Activated T-cell treated with anti-CD3 and anti-CD28 coated beads for 4 hours (primary cell): ENCODE measurements around the gene ZNF785.
"Not testable (repeated sequence)": the region's sequence is repeated elsewhere in the genome, so short reads cannot be mapped to it uniquely, and the experiment has no call there.

Source experiments
- DNase-seq: peaks from one replicate; pipeline ENCODE4 v3.0.0-alpha.2; 2020

The ZNF785 gene

GRCh38 chr16:30601966-30602365 is 16.5 kb upstream of the ZNF785 start:
- DNase-seq = no peak

DNA sequence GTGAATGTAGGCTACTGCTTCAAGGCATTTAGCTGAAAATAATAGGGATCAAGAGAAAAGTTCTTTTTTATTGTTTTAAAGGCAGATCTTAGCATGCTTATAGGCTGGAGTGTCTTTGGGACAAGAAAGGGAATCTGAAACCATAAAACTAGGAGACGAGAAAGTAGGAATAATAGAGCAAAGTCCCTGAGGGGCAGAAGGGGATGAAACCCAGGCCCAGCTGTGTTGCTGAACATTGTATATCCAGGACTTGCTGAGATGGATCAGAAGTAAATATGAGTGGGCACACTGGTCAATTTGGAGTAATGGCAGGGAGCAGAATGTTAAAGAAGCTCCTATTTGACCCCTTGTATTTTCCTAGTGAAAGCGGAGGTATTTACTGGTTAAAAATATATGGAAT is 15.4 kb upstream of the ZNF785 start:
- DNase-seq = no peak

GRCh38 chr16:30600215-30600614 is 14.7 kb upstream of the ZNF785 start:
- DNase-seq = no peak

DNA sequence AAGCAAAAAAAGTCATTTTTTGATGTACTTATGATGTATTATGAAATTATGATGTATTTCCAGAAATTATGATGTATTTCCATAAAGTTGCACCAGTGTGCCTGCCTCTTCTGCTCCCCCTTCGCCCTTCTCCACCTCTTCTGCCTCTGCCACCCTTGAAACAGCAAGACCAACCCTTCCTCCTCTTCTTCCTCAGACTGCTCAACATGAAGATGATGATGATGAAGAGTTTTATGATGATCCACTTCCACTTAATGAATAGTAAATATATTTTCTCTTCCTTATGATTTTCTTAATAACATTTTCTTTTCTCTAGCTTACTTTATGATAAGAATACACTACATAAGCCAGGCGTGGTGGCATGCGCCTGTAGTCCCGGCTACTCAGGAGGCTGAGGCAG is 7.4 kb upstream of the ZNF785 start:
- no peak for DNase-seq

DNA sequence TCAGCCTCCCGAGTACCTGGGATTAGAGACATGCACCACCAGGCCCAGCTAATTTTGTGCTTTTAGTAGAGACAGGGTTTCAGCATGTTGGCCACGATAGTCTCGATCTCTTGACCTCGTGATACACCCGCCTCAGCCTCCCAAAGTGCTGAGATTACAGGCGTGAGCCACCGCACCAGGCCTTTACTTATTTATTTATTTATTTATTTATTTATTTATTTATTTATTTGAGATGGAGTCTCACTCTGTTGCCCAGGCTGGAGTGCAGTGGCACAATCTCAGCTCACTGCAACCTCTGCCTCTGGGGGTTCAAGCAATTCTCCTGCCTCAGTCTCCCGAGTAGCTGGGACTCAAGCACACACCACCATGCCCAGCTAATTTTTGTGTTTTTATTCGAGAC is 5.4 kb upstream of the ZNF785 start:
- DNase-seq = not testable (repeated sequence)

- not testable (repeated sequence) for DNase-seq
These were observed 4.1 kb upstream of the ZNF785 start for GRCh38 chr16:30589582-30589981.

DNA sequence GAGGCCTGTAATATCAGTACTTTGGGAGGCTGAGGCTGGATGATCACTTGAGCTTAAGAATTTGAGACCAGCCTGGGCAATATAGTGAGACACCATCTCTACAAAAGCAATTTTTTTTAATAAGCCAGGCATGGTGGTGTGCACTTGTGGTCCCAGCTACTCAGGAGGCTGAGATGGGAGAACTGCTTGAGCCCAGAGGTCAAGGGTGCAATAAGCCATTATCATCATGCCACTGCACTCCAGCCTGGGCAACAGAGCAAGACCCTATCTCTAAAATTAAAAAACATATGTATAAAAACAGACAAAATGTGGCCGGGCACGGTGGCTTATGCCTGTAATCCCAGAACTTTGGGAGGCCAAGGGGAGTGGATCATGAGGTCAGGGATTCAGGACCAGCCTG is 3.2 kb upstream of the ZNF785 start:
- no peak for DNase-seq

DNA sequence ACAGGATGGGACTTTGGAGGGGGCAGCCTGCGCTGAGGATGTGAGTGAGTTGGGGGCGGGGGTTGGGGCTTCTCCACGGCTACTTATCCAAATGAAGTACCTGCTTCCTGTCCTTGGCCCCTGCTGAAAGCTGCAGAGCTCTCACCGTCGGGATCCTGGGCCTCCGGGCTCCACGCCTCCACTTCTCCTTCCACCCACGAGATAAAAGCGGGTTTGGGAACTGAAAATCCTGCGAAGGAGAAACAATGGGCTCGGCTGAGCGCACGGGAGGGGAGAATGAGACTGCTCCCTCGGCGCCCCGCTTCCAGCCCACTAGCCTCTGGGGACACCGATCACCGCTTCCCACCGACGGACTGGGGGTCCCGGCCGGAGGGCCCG is 486 bp downstream of the ZNF785 start:
- no peak for DNase-seq

GRCh38 chr16:30582611-30583340 is 2.7 kb downstream of the ZNF785 start:
- DNase-seq = no peak

DNA sequence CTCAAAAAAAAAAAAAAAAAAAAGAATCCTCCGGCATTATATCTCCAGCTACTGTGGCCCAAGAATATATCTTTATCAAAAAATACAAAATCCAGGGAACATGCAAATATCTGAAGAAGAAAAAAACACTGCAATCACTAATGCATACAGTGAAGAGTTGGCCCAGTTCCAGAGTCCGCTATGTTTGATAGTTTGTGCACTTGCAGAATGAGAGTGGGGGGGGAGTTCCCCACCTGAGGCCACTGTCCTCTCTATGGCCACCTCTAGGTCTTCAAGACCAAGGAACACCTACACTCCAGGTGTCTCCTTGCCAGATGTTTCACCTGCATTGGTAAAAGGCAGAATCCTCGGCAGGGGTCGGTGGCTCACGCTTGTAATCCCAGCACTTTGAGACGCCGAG is 4.0 kb downstream of the ZNF785 start:
- DNase-seq = no peak

GRCh38 chr16:30574678-30575077 is 10.8 kb downstream of the ZNF785 start:
- DNase-seq = no peak

- DNase-seq = peak; percentile 91
These were observed 13.8 kb downstream of the ZNF785 start, which contains the start of gene ZNF688 for GRCh38 chr16:30571445-30572322. Gene ZNF688 (minus strand): TSS chr16:30571714. CDS start chr16:30571629, 85 bp downstream.

GRCh38 chr16:30570636-30571444 is 14.7 kb downstream of the ZNF785 start:
- DNase-seq = no peak

GRCh38 chr16:30569746-30570635 is 15.5 kb downstream of the ZNF785 start:
- no peak for DNase-seq

- DNase-seq = no peak
These were observed 16.2 kb downstream of the ZNF785 start for GRCh38 chr16:30569281-30569680.

GRCh38 chr16:30567991-30568638 is 17.4 kb downstream of the ZNF785 start:
- no peak for DNase-seq

DNA sequence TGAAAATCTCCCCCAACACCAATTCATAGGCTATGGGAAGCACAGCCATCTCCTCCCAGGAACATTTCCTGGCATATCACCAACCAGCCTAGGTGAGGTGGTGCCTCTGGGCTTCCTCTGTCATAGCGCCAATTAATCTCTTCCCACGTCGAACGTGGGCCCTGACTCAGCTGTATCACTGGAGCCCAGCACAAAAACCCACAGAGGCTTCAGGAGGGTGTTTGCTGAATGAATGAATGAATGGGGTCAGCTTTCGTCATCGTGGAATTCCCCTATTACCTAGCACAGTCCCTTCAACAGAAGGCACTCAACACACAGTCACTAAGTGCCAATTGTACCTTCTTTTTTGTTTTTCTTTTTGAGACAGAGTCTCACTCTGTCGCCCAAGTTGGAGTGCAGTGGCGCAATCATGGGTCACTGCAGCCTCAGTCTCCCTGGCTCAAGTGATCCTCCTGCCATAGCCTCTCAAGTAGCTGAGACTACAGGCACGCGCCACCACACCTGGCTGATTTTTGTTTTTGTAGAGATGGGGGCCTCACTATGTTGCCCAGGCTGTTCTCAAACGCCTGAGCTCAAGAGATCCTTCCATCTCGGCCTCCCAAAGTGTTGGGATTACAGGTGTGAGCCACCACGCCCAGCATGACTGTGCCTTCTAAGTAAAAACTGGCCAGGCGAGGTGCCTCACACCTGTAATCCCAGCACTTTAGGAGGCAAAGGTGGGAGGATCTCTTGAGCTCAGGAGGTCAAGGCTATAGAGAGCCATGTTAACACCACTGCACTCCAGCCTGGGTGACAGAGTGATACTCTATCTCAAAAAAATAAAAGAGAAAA is 18.1 kb downstream of the ZNF785 start:
- DNase-seq = peak; percentile 53

- DNase-seq = no peak
These were observed 19.0 kb downstream of the ZNF785 start for GRCh38 chr16:30566531-30566930.

DNA sequence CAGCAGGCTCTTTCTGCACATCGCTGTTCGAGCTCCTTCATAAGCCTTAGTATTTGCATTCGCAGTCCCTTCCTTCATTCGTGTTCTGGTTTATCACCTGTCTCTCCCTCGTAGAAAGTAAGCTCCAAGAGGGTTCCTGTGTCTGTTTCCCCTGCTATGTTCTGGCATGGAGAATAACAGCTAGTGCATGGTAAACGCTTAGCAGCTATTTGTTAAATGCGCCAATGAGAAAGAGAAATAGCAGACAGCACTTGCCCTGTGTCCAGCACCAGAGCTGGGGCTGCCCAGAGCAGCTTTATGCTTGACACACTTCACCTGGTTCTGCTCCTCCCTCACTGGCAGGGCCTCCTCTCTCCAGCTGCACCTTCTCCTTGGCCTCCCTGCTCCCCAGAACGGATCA is 19.5 kb downstream of the ZNF785 start:
- no peak for DNase-seq

- no peak for DNase-seq
These were observed 20.0 kb downstream of the ZNF785 start for GRCh38 chr16:30565526-30565925.

- no peak for DNase-seq
These were observed 23.5 kb downstream of the ZNF785 start for GRCh38 chr16:30562021-30562420.
